IMR-90 (cell line): ENCODE data around the gene TMEM131L. TPM values are rescaled to one million over a fixed set of nuclear protein-coding genes. Genes with fewer than 3 reads are reported as not detected.

Experiments
- ATAC-seq: fragments of 200-7000 bp; cut with Tn5 transposase; 2 replicates; pipeline ENCODE4 v1.9.1; 2020; ENCODE audit warnings: low read depth, mild to moderate bottlenecking, moderate library complexity
- BruUV-seq: library from RNA; stranded (reverse); fragments of 400-500 nt; replicated peaks from 2 replicates; lab custom pipeline; 2021; lab: Mats Ljungman, UMichigan
- CTCF ChIA-PET: fragments of 300-600 bp; formaldehyde crosslinking; extraction: SDS; loops from one replicate; lab custom pipeline; 2021; ENCODE audit warnings: antibody characterized with exemption; lab: Yijun Ruan, JAX
- POLR2A ChIA-PET: fragments of 300-600 bp; sonication (Branson Sonifier 250); formaldehyde crosslinking; loops from one replicate; lab custom pipeline; 2022; ENCODE audit warnings: antibody characterized with exemption; ENCODE audit not compliant: unreplicated experiment; lab: Charles Lee
- DNase-seq: peaks from one replicate; pipeline ENCODE4 v3.0.0; 2013
- H2AFZ ChIP-seq: replicated peaks from 2 replicates; pipeline ENCODE3; 2013; ENCODE audit warnings: low read length, mild to moderate bottlenecking; ENCODE audit not compliant: poor library complexity
- H2AK5ac ChIP-seq: 2 replicates; pipeline ENCODE4 v1.6.1; 2013; ENCODE audit warnings: low read depth, low read length, inconsistent platforms
- H2AK9ac ChIP-seq: replicated peaks from 2 replicates; pipeline ENCODE3; 2013; ENCODE audit warnings: mild to moderate bottlenecking, low read depth, low read length, moderate library complexity; ENCODE audit not compliant: poor library complexity
- H2BK120ac ChIP-seq: 2 replicates; pipeline ENCODE4 v1.6.1; 2013; ENCODE audit warnings: low read depth, low read length, inconsistent platforms
- H2BK15ac ChIP-seq: 3 replicates; pipeline ENCODE4 v1.6.1; 2013; ENCODE audit warnings: low read depth, low read length, inconsistent platforms
- H2BK20ac ChIP-seq: 2 replicates; pipeline ENCODE4 v1.6.1; 2013; ENCODE audit warnings: low read depth, mild to moderate bottlenecking, inconsistent platforms, low read length, moderate library complexity
- H2BK5ac ChIP-seq: 2 replicates; pipeline ENCODE4 v1.6.1; 2013; ENCODE audit warnings: mild to moderate bottlenecking, low read depth, low read length, inconsistent platforms; ENCODE audit not compliant: poor library complexity, severe bottlenecking
- H3K14ac ChIP-seq: replicated peaks from 2 replicates; pipeline ENCODE4 v1.6.1; 2013; ENCODE audit warnings: low read depth, low read length, inconsistent platforms
- H3K18ac ChIP-seq: 2 replicates; pipeline ENCODE4 v1.6.1; 2013; ENCODE audit warnings: low read depth, low read length, control low read depth
- H3K23ac ChIP-seq: 2 replicates; pipeline ENCODE4 v1.6.1; 2013; ENCODE audit warnings: low read depth, low read length, inconsistent platforms
- H3K27ac ChIP-seq: 2 replicates; pipeline ENCODE4 v1.5.1; 2013; ENCODE audit warnings: mild to moderate bottlenecking, control low read depth, low read length; ENCODE audit not compliant: insufficient read depth
- H3K27me3 ChIP-seq: 2 replicates; pipeline ENCODE4 v1.6.1; 2013; ENCODE audit warnings: low read length; ENCODE audit not compliant: control insufficient read depth, insufficient read depth
- H3K36me3 ChIP-seq: 2 replicates; pipeline ENCODE4 v1.6.1; 2013; ENCODE audit warnings: low read length, mixed read lengths; ENCODE audit not compliant: control insufficient read depth, insufficient read depth
- H3K4ac ChIP-seq: 2 replicates; pipeline ENCODE4 v1.6.1; 2013; ENCODE audit warnings: low read depth, low read length, inconsistent platforms
- H3K4me1 ChIP-seq: 2 replicates; pipeline ENCODE4 v1.6.1; 2013; ENCODE audit warnings: low read length, mixed read lengths; ENCODE audit not compliant: control insufficient read depth, insufficient read depth
- H3K4me2 ChIP-seq: 2 replicates; pipeline ENCODE4 v1.6.1; 2013; ENCODE audit warnings: low read depth, mild to moderate bottlenecking, control low read depth, low read length, moderate library complexity
- H3K4me3 ChIP-seq: 2 replicates; pipeline ENCODE4 v1.5.1; 2013; ENCODE audit warnings: low read depth, mild to moderate bottlenecking, control low read depth, low read length, moderate library complexity; ENCODE audit not compliant: insufficient read depth
- H3K56ac ChIP-seq: 2 replicates; pipeline ENCODE4 v1.6.1; 2013; ENCODE audit warnings: low read length, inconsistent platforms; ENCODE audit not compliant: insufficient read depth; ENCODE audit errors: extremely low read depth
- H3K79me1 ChIP-seq, 2 experiments: 2 replicates each; pipeline ENCODE4 v1.6.1; 2013; ENCODE audit warnings: low read length in 2 of 2, inconsistent platforms in 1 of 2, low read depth in 1 of 2
- H3K9ac ChIP-seq: 2 replicates; pipeline ENCODE4 v1.6.1; 2013; ENCODE audit warnings: low read depth, low read length, control low read depth
- H3K9me1 ChIP-seq: 2 replicates; pipeline ENCODE4 v1.6.1; 2013; ENCODE audit warnings: low read length, inconsistent platforms; ENCODE audit not compliant: insufficient read depth
- H3K9me3 ChIP-seq: 2 replicates; pipeline ENCODE4 v1.6.1; 2013; ENCODE audit warnings: low read length; ENCODE audit not compliant: control insufficient read depth, insufficient read depth
- H4K20me1 ChIP-seq: 2 replicates; pipeline ENCODE4 v1.6.1; 2013; ENCODE audit warnings: low read length, inconsistent platforms; ENCODE audit not compliant: insufficient read depth
- H4K5ac ChIP-seq: 2 replicates; pipeline ENCODE4 v1.6.1; 2013; ENCODE audit warnings: mild to moderate bottlenecking, low read depth, low read length, control low read depth
- H4K8ac ChIP-seq, 2 experiments: 2 replicates each; pipeline ENCODE4 v1.6.1; 2013; ENCODE audit warnings: low read depth in 2 of 2, low read length in 2 of 2, control low read depth in 1 of 2, inconsistent platforms in 1 of 2
- H4K91ac ChIP-seq: 2 replicates; pipeline ENCODE4 v1.6.1; 2013; ENCODE audit warnings: low read depth, low read length, inconsistent platforms; ENCODE audit not compliant: insufficient read depth
- BHLHE40 ChIP-seq: fragments of 150-350 bp; IDR thresholded peaks from 2 replicates; pipeline ENCODE4 v1.6.1; 2016; ENCODE audit warnings: mild to moderate bottlenecking, low read depth, low read length
- CEBPB ChIP-seq: IDR thresholded peaks from 2 replicates; pipeline ENCODE4 v1.6.1; 2012; ENCODE audit warnings: low read depth, low read length, improper control_type of control experiment
- CHD1 ChIP-seq: IDR thresholded peaks from 2 replicates; pipeline ENCODE4 v1.6.1; 2012; ENCODE audit warnings: low read depth, low read length, improper control_type of control experiment
- FOS ChIP-seq: fragments of 150-350 bp; IDR thresholded peaks from 2 replicates; pipeline ENCODE4 v1.6.1; 2016; ENCODE audit warnings: low read depth, low read length
- MAFK ChIP-seq: IDR thresholded peaks from 2 replicates; pipeline ENCODE4 v1.6.1; 2012; ENCODE audit warnings: low read depth, low read length, improper control_type of control experiment
- MAZ ChIP-seq: IDR thresholded peaks from 2 replicates; pipeline ENCODE4 v1.6.1; 2012; ENCODE audit warnings: low read depth, mild to moderate bottlenecking, low read length, improper control_type of control experiment, moderate library complexity, borderline replicate concordance
- MXI1 ChIP-seq: IDR thresholded peaks from 2 replicates; pipeline ENCODE4 v1.6.1; 2012; ENCODE audit warnings: low read depth, mild to moderate bottlenecking, low read length, moderate library complexity, borderline replicate concordance
- POLR2A ChIP-seq: IDR thresholded peaks from 2 replicates; pipeline ENCODE4 v1.6.1; 2012; ENCODE audit warnings: mild to moderate bottlenecking, low read depth, low read length
- RCOR1 ChIP-seq: IDR thresholded peaks from 2 replicates; pipeline ENCODE4 v1.6.1; 2012; ENCODE audit warnings: mild to moderate bottlenecking, low read length, improper control_type of control experiment; ENCODE audit not compliant: insufficient replicate concordance
- WGBS, 2 experiments: methylation state at CpG; one replicate each; pipeline versions ENCODE4 v1.1.5 to v1.1.7; 2013; ENCODE audit warnings: missing lambda C conversion rate in 2 of 2; ENCODE audit not compliant: insufficient read length in 1 of 2; ENCODE audit errors: extremely low coverage in 2 of 2; 5-methylcytosine and 5-hydroxymethylcytosine counted together
- dilution Hi-C: fragments of 300-500 bp; cut with HindIII; formaldehyde crosslinking; loops from one replicate; pipeline ENCODE4 v1.14.3; 2018; ENCODE audit warnings: low sequenced_read_pairs; ENCODE audit not compliant: unreplicated experiment
- in situ Hi-C: fragments of 300-500 bp; cut with MboI; formaldehyde crosslinking; loops from 3 replicates; pipeline ENCODE4 v1.14.3; 2019; ENCODE audit warnings: low sequenced_read_pairs, inconsistent platforms, mixed read lengths
- intact Hi-C: fragments of 100-400 bp; cut with micrococcal nuclease; formaldehyde crosslinking; loops from 2 replicates; pipeline ENCODE4 v1.10.0; 2022
- polyA plus RNA-seq, 3 experiments: library from polyadenylated mRNA; depleted of rRNA; stranded (reverse); fragments of >200 nt; gene quantifications; 2 replicates each; pipeline ENCODE4 v1.2.3, GENCODE V29; 2012; ENCODE audit warnings: low replicate concordance in 1 of 3
- total RNA-seq: library from RNA; depleted of rRNA; stranded (reverse); fragments of >200 nt; gene quantifications from 2 replicates; pipeline ENCODE4 v1.2.3, GENCODE V29; 2012
- TF ChIP-seq, protein P1 (sequence below): fragments of 150-350 bp; IDR thresholded peaks from 2 replicates; pipeline ENCODE4 v1.6.1; 2017; ENCODE audit warnings: mild to moderate bottlenecking, antibody characterized with exemption, low read length, low read depth

Gene TMEM131L
- total and polyA plus RNA-seq, 2 of the 4 experiments (the other 2 are of a cell fraction): 8.4 to 23.8 TPM

DNA sequence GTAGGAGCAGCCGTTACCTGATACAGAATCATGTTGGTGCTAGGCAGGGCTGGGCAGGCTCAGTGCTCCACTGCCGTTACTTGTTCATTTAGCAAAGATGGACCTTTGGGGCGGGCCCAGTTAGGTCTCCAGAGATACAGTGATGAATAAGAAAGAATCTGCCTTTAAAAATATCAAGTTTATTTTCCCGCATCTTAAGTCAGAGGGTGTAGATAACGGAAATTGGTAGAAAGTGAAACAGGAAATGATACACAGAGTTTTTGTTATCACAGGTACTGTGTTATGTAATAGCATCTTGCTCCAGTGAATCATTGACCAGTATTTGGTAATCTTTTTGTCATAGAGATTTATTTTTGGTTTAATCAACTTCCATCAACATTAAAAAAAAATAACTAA is 5.5 kb downstream of the TMEM131L start:
- ChIA-PET CTCF (no interaction called here), POLR2A (no interaction called here)
- TF ChIP-seq MXI1 (no peak), BHLHE40 (no peak), RCOR1 (no peak), MAZ (no peak), FOS (no peak), MAFK (no peak), CHD1 (no peak), POLR2A (no peak), CEBPB (no peak)
- TF ChIP-seq, protein P1, sequence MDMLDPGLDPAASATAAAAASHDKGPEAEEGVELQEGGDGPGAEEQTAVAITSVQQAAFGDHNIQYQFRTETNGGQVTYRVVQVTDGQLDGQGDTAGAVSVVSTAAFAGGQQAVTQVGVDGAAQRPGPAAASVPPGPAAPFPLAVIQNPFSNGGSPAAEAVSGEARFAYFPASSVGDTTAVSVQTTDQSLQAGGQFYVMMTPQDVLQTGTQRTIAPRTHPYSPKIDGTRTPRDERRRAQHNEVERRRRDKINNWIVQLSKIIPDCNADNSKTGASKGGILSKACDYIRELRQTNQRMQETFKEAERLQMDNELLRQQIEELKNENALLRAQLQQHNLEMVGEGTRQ: no peak
- Histone ChIP-seq H3K9ac (no peak overlapping the region), H2BK15ac (no peak overlapping the region), H2AK9ac (no peak overlapping the region), H3K9me3 (no peaks in the 10 kb centered on the region), H4K5ac (no peak overlapping the region), H3K79me1 (peaks cover 8 to 41% of the 10 kb centered on the region in 2 experiments), H3K9me1 (peaks cover 6% of the 10 kb centered on the region), H4K91ac (no peak overlapping the region), H3K56ac (no peak overlapping the region), H2BK20ac (no peak overlapping the region), H3K4me2 (no peak overlapping the region), H3K4me1 (peaks cover 2% of the 10 kb centered on the region; the same call in 1 of the 2 replicates), H3K4ac (no peak overlapping the region), H2BK5ac (no peak overlapping the region), H3K36me3 (peaks cover 3% of the 10 kb centered on the region), H3K27ac (no peak overlapping the region), H4K8ac (no peak overlapping the region), H3K18ac (no peak overlapping the region), H2BK120ac (no peak overlapping the region), H2AFZ (no peak overlapping the region), H3K27me3 (no peaks in the 10 kb centered on the region), H3K4me3 (no peak overlapping the region), H3K23ac (no peak overlapping the region), H4K20me1 (peaks cover 5% of the 10 kb centered on the region; the same call in 1 of the 2 replicates), H3K14ac (no peak overlapping the region), H2AK5ac (no peak overlapping the region)
- dilution Hi-C loops (no loop called here), in situ Hi-C loops (no loop called here), intact Hi-C loops (no loop called here)
- no TSS peak for BruUV-seq
- no CpG with 5 or more reads among the region's 5 CpGs for WGBS, 2 experiments
- no peak for DNase-seq
- ATAC-seq: no peak
